GM21528 (cell line): Measurements from ENCODE around the gene MICAL2.

ENCODE experiments used
- ATAC-seq: cut with Tn5 transposase; IDR thresholded peaks from one replicate; pipeline ENCODE4 v1.9.1; 2021; ENCODE audit warnings: mild to moderate bottlenecking, moderate library complexity; ENCODE audit not compliant: unreplicated experiment, low FRiP score

Gene MICAL2

DNA sequence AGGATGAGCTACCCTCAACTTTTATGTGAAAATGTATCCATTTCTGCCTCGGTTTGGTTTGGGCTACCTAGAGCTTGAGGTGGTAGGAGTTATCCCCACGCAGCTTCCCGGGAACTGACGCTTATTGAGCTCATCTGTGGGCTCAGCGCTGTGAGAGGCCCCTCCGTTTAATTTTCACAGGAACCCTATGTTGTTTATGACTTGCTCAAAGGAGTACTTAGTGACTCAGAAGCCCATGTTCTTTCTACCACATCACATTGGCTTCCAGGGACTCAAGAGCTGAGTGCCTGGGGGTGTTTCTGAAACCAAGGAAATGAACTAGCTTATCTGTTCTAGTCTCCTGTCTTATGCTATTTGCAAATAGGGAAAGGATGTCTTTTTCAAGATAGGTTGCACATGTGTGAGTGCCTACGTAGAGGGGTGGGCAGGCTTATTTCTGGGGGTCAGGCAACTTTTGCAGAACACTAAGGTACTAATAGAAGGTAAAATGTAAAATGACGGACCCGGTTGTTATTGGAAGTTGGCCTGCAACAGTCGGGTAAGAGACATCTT lies 40.5 kb downstream of the MICAL2 start:
- ATAC-seq: no peak

DNA sequence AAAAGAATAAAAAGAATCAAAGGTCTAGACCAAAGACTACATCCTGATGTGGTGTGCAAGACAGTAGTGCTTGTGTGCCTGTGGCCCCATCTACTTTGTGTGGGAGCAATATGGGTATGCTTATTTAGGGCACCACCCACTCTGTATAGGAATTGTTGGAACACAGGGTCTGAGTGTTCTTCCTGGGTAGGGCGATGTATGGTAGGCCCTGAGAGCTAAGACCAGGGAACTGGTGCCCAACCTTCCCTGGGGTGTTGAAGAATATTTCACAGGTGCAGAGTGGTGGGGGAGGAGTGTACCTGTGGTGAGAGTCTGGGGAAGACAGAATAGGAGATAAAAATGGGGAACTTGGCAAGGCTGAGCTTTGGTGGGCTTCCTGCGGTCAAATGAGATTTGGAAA lies 41.9 kb downstream of the MICAL2 start:
- no peak for ATAC-seq

DNA sequence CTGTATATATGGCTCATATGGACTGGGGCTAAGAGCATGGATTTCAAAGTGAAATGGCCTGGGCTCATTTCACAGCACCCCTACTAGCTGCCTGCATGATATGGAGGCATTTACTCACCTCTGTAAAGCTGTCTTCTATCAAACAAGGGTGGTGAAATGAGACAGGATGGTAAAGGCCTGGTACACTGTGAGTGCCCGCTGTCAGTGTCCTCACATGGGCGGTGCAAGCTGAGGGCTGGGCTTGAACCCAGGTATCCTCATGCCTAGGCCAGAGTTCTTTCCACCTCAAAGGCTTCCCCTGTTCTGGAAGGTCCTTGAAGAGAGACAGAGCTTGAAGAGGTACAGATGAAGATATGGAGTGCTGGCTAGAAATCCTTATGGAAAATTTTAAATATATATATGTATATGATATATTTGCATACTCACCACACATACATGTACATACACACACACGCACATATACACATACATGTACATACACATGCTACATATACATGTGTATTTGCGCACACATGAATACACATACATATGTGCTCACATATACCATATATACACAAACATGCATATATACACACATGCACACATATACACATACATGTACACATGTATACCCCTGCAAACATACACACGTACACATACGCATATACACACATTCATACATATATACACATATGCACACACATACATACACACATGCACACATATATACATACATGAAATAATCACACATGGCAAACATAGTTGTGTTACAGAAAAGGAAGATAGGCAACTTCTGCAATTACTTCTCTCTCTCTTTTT lies 44.7 kb downstream of the MICAL2 start:
- no peak for ATAC-seq

DNA sequence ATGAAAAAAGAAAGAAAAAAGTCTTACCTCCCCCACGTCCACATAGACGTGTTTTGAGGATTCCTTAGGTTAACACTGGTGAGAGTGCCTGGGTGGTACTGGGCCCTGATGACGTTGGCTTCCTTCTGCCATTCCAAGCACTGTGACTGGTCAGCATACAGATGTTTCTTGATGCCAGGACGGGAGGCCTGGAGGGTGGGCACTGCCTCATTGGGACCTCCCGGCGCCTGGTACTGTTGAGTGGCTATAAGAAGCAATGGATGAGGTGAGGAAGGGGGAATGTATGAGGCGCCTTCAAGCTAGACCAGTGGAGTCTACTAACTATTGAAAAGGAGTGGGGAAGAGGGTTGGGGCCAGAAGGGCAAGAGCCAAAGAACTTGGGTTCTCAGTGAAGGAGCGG lies 45.3 kb downstream of the MICAL2 start:
- ATAC-seq: no peak

DNA sequence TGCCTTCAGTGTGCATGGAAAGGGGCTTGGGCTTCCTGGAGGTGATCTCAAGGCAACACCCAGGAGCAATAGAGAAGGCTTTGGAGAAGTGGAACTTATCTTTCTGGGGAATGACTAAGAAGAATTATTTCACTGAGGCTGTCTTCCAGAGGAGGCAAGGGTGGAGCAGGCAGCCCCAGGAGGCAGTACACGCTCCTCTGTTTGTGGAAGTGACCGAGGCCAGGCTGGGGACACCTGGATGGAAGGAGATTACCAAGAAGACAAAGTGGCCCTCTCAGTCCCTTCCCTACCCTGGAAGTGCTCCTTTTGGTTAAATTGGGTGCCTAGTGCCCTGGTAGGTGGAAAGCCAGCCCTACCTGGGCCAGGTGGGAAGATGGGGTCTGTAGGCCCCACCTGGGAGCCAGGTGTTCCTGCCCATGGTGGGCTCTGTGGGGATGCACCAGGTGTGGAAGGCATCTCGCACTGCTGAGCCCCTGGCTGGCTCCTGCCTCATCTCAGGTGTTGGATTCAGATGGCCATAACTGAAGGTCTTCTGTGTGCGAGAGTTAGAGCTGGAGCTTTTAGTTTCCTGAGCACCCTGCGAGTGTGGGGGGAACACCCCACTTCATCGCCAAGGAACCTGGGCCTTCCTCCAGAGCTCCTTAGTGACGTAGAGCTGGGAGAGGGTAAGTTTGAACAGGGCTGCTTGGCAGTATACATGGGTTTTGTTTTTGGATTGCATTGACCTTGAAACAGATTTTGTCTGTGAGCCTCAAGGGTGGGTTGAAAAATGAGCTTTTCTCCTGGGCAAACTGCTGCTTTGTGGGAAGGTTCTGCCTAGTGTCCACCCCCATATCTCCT lies 46.1 kb downstream of the MICAL2 start:
- ATAC-seq: no peak

DNA sequence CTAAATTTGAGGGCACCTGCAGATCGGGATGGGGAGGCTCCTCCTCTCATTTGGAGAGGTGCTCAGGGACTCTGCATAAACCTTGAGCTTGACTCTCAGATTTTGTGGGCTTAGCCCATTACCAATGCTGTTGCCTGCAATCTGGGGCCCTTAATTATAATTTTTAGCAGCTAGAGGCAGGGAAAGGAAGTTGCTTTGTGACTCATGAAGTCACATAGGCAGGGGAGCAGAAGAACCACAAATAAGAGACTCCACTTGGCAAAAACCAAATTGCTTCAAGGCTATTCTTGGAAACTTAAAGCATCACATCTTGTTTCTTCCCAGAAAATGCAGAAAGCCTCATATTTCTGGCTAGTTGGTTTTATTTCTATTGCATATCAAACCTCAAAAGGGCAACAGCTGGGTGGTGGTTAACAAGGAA lies 46.9 kb downstream of the MICAL2 start:
- ATAC-seq: no peak

DNA sequence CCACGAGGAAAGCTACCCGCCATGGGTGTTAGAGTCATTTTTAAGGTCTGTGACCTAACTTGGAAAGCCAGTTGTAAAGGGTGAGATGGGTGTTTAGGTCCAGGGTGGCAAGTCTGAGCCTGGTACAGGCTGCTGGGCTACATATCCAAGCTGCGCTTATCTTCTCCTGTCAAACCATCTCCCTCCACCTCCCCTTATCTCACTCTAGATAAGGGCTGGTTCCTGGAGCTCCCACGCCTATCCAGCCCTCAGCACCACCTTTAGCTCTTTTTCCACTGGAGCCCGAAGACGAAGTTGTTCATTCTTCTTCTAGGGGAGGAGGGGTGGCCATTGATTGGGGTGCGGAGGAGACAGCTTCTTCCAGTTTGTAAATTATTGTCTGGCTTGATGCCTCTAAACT lies 48.5 kb downstream of the MICAL2 start:
- no peak for ATAC-seq

DNA sequence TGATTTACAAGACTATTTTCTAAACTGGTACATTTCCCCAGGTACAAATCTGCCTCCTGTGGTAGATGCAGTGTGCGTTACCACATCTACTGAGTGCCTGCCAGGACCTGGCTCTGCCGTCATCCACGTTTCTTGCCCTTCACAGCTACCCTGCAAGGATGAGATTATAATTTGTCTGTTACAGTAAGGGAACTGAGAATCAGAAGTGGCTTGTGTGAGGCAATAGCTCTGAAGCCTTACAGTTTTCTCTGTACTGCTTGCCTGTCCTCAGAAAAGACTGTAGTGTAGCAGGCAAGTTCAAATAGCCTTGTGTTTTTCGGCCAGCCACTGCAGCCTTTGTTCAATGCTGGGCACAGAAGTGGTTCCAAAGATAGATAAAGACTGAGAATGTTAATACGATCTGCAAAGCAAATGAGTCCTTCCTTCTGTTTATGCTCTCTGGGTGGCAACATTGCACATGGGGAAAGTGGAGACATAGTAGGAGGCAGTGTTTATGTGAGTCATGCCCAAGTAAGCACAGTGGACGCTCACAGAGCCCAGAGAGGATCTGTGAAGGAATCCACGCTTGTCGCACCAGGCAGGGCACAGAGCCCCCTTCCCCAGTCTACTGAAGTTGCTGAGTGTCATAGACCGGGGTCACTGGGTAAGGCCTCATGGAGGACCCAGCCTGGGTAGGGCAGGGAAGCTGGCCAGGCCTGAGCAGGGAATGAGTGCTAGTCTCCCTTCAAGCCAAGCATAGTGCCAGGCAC lies 49.1 kb downstream of the MICAL2 start:
- ATAC-seq: no peak

DNA sequence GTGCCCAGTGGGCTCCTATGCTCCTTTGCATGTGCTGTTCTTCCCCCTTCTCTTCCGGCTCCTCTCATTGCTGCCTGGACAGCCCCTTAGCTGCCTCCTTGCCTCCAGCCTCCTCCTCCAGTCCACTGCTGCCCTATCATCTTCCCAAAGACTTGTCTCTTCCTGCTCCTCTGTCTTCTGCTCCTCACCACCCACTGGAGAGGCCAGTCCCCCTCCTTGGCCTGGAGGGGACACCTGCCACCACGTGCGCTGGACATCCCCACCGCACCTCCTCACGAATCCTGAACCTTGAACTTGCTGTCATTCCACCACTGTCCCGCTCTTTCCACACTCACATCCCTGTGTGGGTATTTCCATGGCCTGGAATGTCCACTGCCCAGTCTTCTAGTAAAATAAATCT lies 49.8 kb downstream of the MICAL2 start:
- ATAC-seq: no peak

DNA sequence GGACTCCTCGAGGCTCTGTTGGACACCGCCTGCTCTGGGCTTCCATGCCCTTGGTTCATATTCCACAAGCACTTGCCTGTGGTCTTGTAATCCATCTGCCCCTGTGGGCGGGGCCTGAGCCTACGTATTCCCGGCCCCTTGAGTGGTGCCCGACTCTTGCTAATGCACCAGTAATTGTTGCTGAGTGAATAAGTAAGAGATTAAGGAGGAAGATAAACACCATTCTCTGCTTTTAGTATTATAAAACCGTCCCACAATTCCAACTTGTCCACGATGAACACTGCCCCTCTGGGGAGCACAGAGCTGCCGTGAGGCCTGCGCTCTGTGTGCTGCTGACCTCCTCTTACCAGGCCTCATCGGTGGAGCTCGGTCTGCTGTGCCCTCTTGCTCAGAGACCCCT lies 50.3 kb downstream of the MICAL2 start:
- ATAC-seq: no peak

DNA sequence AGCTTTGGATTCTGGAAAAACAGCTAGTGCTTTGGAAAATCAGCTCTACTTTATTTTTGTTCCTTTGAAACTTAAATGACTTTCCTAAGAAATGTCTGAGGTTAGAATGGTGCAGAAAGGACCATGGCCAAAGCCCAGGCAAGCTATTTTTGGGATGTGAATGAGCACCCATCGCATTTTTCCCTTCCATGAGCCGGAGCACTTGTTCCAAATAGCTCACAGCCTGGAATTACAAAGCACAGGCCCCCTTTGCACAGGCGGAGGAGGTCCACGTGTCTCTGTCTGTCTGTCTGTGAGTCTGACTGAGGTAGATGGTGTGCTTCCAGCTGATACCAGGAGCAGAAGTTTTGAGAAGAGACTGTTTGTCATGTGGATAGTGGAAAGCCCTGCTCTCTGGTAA lies 50.7 kb downstream of the MICAL2 start:
- no peak for ATAC-seq

DNA sequence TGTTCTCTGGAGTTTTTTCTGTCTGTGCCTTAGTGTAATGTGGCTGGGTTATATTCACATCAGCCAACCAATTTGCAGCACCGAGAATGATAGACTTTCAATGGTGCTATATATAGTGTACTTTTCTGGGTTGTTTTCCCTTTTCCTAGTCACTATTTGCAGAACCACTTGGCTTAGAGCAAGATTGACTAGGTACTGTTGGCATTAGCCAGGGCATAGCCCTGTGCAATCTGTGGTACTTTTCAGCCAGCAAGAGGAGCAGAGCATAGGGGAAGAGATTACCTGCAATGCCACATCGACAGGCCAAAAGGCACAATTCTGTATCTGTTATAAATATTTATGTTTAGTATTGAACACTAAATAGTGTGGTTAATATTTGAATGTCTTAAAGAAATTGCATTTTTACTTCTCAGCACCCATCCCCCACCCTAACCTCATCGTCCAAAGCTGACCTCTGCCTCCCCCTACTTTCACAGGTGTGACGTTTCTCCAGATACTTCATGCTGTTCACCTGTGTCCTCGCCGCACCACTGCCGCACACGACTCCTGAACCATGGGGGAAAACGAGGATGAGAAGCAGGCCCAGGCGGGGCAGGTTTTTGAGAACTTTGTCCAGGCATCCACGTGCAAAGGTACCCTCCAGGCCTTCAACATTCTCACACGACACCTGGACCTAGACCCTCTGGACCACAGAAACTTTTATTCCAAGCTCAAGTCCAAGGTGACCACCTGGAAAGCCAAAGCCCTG lies 51.4 kb downstream of the MICAL2 start:
- no peak for ATAC-seq

DNA sequence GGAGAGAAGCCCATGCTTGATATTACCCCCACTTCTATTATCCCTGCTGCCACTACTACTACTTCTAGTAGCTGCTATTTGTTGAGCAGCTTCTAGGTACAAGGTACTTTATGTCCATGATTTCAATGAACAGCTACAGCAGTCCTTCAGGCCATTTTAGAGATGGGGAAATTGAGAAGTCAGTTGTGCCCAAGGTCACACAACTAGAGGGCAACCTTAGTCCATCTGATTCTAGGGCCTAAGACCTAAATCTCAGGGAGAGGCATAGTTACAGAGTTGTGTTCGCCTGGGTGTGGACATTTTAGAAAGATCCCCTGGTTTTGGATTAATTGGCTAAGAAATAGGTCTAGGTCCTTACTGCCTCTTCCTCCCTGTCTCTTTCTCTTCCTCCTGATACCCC lies 52.3 kb downstream of the MICAL2 start:
- ATAC-seq: no peak

DNA sequence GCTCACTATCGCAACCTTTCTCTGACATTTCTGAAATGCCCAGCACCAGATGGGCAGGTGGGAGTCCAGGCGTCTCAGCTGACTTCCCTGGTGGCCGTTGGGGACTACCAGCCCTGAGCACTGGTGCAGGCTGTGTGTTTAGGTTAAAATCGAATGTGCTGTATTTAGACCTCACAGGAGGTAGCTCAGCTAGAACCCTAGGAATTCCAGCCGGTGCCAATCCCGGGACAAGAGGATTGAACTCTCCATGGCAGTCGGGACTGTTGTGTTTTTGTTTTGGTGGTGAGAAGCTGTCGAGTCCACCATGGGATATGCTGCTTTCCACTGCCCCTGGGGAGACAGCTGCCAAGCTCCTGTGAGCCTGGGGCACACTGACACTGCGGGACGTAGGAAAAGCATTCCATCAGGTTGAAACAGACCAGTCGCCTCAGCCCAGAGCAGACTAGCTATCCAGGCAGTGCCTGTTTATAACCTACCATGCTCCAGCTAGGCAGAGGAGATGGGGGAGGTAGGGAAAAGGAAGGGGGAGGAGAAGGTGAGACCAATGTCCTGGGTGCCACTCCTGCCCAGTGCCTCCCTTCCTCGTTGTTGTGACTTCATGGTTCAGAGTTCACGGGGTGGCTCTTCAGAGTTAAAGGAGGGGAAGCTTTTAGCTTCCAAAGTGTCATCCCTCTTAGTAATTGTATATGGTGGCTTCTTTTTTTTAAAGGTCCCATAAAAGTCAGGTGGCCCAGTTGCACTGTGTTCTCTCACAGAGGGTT lies 53.0 kb downstream of the MICAL2 start:
- ATAC-seq: no peak

DNA sequence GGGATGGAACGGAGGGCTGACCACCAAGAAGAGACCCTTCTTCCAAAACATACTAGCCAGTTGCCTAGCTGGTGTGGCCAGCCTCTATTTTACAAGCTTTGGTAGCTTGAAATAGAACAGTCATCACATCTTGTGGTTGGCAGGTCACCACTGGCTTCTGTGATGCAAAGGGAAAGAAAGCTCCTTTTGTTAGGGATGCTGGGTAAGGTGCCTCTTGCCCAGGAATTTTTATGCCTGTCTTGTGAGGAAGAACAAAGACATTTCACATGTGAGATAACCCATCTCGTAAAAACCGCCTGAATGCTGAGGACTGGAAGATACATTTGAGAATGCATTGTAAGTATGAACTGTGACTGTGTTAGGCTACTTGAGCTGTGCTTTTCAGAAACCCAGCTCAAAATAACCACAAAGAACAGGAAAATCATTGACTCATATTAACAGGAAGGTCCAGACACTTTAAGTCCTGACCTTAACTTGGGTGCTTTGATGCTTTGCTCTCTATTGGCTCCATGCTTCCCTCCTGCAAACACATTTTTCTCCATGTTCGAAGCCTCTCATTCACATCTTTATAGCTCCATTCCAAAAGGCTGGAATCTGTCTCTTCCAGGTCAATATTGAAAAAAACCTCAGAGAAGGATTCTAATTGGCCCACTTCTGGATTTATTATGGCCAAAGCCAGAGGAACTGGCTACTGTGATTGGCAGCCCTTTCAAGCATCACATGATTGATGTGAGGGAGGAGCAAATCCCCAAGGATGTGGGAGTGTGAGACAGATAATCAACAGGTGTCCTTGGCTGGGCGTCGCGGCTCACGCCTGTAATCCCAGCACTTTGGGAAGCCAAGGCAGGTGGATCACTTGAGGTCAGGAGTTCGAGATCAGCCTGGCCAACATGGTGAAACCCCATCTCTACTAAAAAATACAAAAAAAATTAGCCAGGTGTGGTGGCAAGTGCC lies 53.9 kb downstream of the MICAL2 start:
- no peak for ATAC-seq

DNA sequence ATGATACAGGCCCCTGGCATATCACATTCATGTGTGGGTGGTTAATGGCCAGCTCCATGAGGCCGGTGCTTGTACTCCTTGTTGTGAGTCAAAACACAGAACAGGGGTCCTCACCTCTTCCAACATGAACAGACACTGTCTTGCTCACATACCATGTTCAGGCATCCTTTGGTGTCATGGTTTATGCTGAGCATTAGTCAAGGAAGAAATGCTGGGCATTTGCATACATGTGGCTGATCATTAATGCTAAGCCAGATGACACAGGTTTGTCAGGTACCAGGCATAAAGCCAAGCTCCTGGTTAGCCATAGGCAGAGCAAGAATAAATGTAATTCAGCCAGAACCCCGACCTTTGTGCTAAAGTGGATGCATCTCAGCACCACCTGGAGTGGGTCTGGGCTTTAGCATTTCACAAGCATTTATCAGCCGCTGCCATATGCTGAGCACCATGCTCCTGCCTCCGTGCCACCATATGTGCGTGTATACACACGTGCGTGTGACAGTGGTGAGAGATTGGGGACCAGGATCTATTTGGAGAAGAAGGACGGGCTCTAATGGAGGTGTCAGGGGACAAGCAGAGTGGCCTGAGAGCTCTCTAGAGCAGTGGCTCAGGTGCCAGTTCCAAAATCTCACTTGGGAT lies 55.0 kb downstream of the MICAL2 start:
- ATAC-seq: no peak

DNA sequence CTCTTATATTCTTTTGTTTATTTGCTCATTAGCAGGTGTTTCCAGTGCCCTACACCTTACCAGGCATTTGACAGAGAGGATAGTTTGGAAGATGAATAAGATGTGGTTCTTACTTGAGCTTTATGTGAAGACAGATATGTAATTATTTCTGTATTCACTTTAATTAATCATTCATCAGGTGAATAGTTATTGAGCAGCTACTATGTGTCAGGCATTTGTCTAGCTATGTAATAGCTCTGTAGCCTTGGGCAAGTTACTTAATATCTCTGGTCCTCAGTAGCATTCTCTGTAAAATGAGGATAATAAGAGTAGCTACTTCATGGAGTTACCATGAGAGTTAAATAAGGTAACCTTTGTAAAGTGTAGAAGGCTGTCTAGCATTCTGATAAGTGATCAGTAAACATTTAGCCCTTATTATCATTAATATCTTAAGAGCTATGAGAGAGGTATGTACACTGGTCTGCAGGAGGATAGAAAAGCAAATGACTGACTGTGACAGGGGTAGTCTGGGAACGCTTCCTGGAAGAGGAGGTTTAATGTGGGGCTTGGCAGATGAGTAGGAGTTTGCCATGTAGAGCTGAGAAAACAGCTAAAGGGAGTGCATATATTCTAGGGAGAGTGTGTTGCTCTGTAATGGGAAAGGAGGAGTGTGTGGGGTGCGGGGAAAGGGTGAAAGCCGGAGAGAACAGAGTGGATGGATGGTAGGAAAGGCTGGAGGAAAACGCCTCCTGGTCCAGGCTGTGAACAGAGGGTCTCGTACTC lies 56.1 kb downstream of the MICAL2 start:
- ATAC-seq: no peak
